Esophagus muscularis mucosa (tissue), 4 donors: Measurements from ENCODE around the gene TSPAN5. TPM values are rescaled to one million over a fixed set of nuclear protein-coding genes. Genes with fewer than 3 reads are reported as not detected.

Source experiments
- DNase-seq: peaks from one replicate; pipeline ENCODE4 v3.0.0-alpha.2; 2017; ENCODE audit errors: extremely low spot score
- H3K27ac ChIP-seq, 4 donors: fragments of 200-600 bp; sonication (generic); replicated peaks in 1 of 4; 1 replicate in 3 of 4; 2 replicates in 1 of 4; pipeline ENCODE4 v1.5.1; 2016 to 2019; ENCODE audit warnings: mild to moderate bottlenecking in 1 of 4
- H3K27me3 ChIP-seq, 4 donors: fragments of 200-600 bp; sonication (generic); one replicate each; pipeline versions ENCODE4 v1.5.1 to v1.6.0; 2016 to 2019
- H3K36me3 ChIP-seq, 4 donors: fragments of 200-600 bp; sonication (generic); one replicate each; pipeline ENCODE4 v1.5.1; 2016 to 2019
- H3K4me1 ChIP-seq, 4 donors: fragments of 200-600 bp; sonication (generic); one replicate each; pipeline ENCODE4 v1.5.1; 2016 to 2019
- H3K4me3 ChIP-seq, 4 donors: fragments of 200-600 bp; sonication (generic); 1 replicate in 2 of 4; 2 replicates in 2 of 4; pipeline ENCODE4 v1.5.1; 2016 to 2019; ENCODE audit warnings: mild to moderate bottlenecking in 4 of 4, moderate library complexity in 1 of 4
- H3K9me3 ChIP-seq, 4 donors: fragments of 200-600 bp; sonication (generic); 1 replicate in 3 of 4; 2 replicates in 1 of 4; pipeline ENCODE4 v1.5.1; 2016 to 2019
- CTCF ChIP-seq, 3 experiments: fragments of 200-600 bp in 2 of 3; fragments of 450-650 bp in 1 of 3; sonication (generic) in 2 of 3; IDR thresholded peaks; one replicate each; pipeline ENCODE4 v1.5.1; 2017 to 2019; ENCODE audit warnings: antibody characterized with exemption in 3 of 3, mild to moderate bottlenecking in 2 of 3, moderate library complexity in 1 of 3
- EP300 ChIP-seq: sonication (generic); formaldehyde crosslinking; IDR thresholded peaks from one replicate; pipeline ENCODE4 v1.6.1; 2017; ENCODE audit warnings: antibody characterized with exemption
- POLR2A ChIP-seq: fragments of 450-650 bp; IDR thresholded peaks from one replicate; pipeline ENCODE4 v1.6.1; 2017; ENCODE audit warnings: antibody characterized with exemption, moderate library complexity, mild to moderate bottlenecking, low read depth
- POLR2AphosphoS5 ChIP-seq, 2 donors: sonication (generic); formaldehyde crosslinking; IDR thresholded peaks; one replicate each; pipeline ENCODE4 v1.6.1; 2017; ENCODE audit warnings: antibody characterized with exemption in 2 of 2
- WGBS: methylation state at CpG from one replicate; pipeline ENCODE4 v1.1.5; 2018; 5-methylcytosine and 5-hydroxymethylcytosine counted together
- intact Hi-C: fragments of 100-400 bp; cut with DNase I; formaldehyde crosslinking; loops from one replicate; pipeline ENCODE4 v1.15.1; 2023
- total RNA-seq, 4 donors: library from RNA; depleted of rRNA; stranded (reverse); fragments of >200 nt; gene quantifications; one replicate each; pipeline versions ENCODE4 v1.1.0 to v1.2.1, GENCODE V29; 2016

The TSPAN5 gene
- total RNA-seq, 4 donors from 2014 or later, result 9.1 to 16.8 (median 13.3) TPM

- Histone ChIP-seq H3K36me3 (no peaks in the 10 kb centered on the region), H3K4me3 (no peak overlapping the region), H3K4me1 (no peaks in the 10 kb centered on the region), H3K27ac (no peak overlapping the region), H3K27me3 (no peaks in the 10 kb centered on the region), H3K9me3 (no peaks in the 10 kb centered on the region)
- intact Hi-C loops, result no loop called here
- no peak for DNase-seq
- TF ChIP-seq EP300, result no peak
- TF ChIP-seq POLR2A, result no peak
- TF ChIP-seq POLR2AphosphoS5 (IDR thresholded peaks at IDR 0.05), result no peak
- no peak for TF ChIP-seq CTCF (IDR thresholded peaks at IDR 0.05)
- 88% methylated on average over 4 of the region's 4 CpGs for WGBS
Observed at GRCh38 chr4:98674404-98675173, 16.2 kb upstream of the TSPAN5 start.

DNA sequence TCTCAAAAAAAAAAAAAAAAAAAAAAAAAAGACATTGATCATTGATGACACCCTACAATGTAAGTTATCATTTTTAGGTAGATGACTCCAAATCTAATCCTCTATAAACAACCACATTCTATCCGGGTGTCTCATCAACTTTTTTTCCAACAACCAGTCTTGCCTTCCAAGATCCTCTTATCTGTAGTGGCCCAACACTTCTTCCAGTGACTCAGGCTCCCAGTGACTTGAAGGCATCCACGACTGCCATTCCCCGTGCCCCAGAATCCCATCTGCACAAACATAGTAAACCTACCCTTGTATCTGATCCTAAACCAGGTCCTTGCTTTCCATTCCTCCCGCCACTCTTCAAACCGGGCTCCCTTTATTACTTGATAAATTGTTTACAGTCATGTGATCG is 15.6 kb upstream of the TSPAN5 start:
- no peaks in the 10 kb centered on the region for H3K36me3 ChIP-seq
- no peaks in the 10 kb centered on the region for H3K9me3 ChIP-seq
- no peaks in the 10 kb centered on the region for H3K4me1 ChIP-seq
- no peak overlapping the region for H3K27ac ChIP-seq
- intact Hi-C loops, result no loop called here
- no peaks in the 10 kb centered on the region for H3K27me3 ChIP-seq
- 92% methylated on average over 6 of the region's 6 CpGs for WGBS
- no peak for DNase-seq
- TF ChIP-seq POLR2A (no peak), EP300 (no peak), POLR2AphosphoS5 (IDR thresholded peaks at IDR 0.05) (no peak), CTCF (IDR thresholded peaks at IDR 0.05) (no peak)
- no peak overlapping the region for H3K4me3 ChIP-seq

- no peak overlapping the region for H3K4me3 ChIP-seq
- WGBS, result 79% methylated on average over 4 of the region's 4 CpGs
- H3K36me3 ChIP-seq, result no peaks in the 10 kb centered on the region
- H3K4me1 ChIP-seq, result no peaks in the 10 kb centered on the region
- intact Hi-C loops, result no loop called here
- no peak overlapping the region for H3K27ac ChIP-seq
- H3K27me3 ChIP-seq, result no peaks in the 10 kb centered on the region
- DNase-seq, result no peak
- TF ChIP-seq EP300, result no peak
- TF ChIP-seq POLR2AphosphoS5 (IDR thresholded peaks at IDR 0.05), result no peak
- no peak for TF ChIP-seq POLR2A
- no peak for TF ChIP-seq CTCF (IDR thresholded peaks at IDR 0.05)
- H3K9me3 ChIP-seq, result no peaks in the 10 kb centered on the region
Observed at GRCh38 chr4:98673288-98673644, 14.9 kb upstream of the TSPAN5 start.

- H3K36me3 ChIP-seq, result no peaks in the 10 kb centered on the region
- H3K4me1 ChIP-seq, result no peaks in the 10 kb centered on the region
- TF ChIP-seq EP300 (no peak), POLR2A (no peak), POLR2AphosphoS5 (IDR thresholded peaks at IDR 0.05) (no peak)
- DNase-seq, result no peak
- intact Hi-C loops, result no loop called here
- H3K27ac ChIP-seq, result no peak overlapping the region
- H3K4me3 ChIP-seq, result no peak overlapping the region
- no peaks in the 10 kb centered on the region for H3K27me3 ChIP-seq
- 63% methylated on average over 5 of the region's 5 CpGs for WGBS
- no peaks in the 10 kb centered on the region for H3K9me3 ChIP-seq
Observed at GRCh38 chr4:98672583-98673287, 14.3 kb upstream of the TSPAN5 start.

DNA sequence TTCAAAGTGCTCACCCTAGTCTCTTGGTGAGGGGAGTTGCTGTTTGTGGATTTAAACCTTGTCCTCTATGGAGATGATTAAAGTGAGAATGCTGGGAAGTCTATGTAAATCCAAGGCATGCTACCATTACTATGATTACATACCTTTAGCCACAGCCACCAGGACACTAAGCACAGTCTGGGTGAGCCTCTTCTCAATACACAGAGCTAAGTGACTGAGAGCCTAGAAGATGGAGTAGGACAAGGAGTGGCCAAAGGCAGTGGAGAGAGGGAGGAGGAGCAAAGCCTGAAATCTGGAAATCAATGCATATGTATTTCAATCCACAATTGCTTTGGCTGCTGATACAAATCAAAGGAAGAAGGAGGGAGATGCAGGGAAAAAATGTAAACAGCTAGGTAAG is 12.7 kb upstream of the TSPAN5 start:
- no peaks in the 10 kb centered on the region for H3K36me3 ChIP-seq
- peak; percentile 50 for DNase-seq
- no peaks in the 10 kb centered on the region for H3K4me1 ChIP-seq
- H3K4me3 ChIP-seq, result no peak overlapping the region
- no peak for TF ChIP-seq CTCF (IDR thresholded peaks at IDR 0.05)
- TF ChIP-seq POLR2A, result no peak
- no peak for TF ChIP-seq EP300
- TF ChIP-seq POLR2AphosphoS5 (IDR thresholded peaks at IDR 0.05), result no peak
- no peak overlapping the region for H3K27ac ChIP-seq
- intact Hi-C loops, result no loop called here
- no peaks in the 10 kb centered on the region for H3K9me3 ChIP-seq
- H3K27me3 ChIP-seq, result no peaks in the 10 kb centered on the region
